Heart right ventricle (tissue), 16 donors: ENCODE measurements around the gene FRAT1. TPM values are rescaled to one million over a fixed set of nuclear protein-coding genes. Genes with fewer than 3 reads are reported as not detected.
A peak's percentile ranks its signal among the peaks of the same experiment; 100 is the strongest.

Experiments
- ATAC-seq, 8 donors: fragments of 200-7000 bp; cut with Tn5 transposase; one replicate each; pipeline ENCODE4 v1.9.1; 2020; ENCODE audit warnings: mild to moderate bottlenecking in 8 of 8, moderate library complexity in 8 of 8, moderate number of reproducible peaks in 1 of 8
- DNase-seq, 2 donors: peaks; one replicate each; pipeline ENCODE4 v3.0.0-alpha.2; 2020
- H3K27ac ChIP-seq, 10 donors: fragments of 200-600 bp; sonication (generic) in 2 of 10; one replicate each; pipeline versions ENCODE4 v1.5.0 to v1.8.0; 2020 to 2022; ENCODE audit warnings: mild to moderate bottlenecking in 3 of 10
- H3K27me3 ChIP-seq, 7 donors: fragments of 200-600 bp; one replicate each; pipeline ENCODE4 v1.8.0; 2021 to 2022; ENCODE audit warnings: mild to moderate bottlenecking in 2 of 7
- H3K36me3 ChIP-seq, 9 donors: fragments of 200-600 bp; sonication (generic) in 1 of 9; one replicate each; pipeline versions ENCODE4 v1.5.0 to v1.8.0; 2020 to 2022; ENCODE audit warnings: mild to moderate bottlenecking in 2 of 9
- H3K4me1 ChIP-seq, 9 donors: fragments of 200-600 bp; sonication (generic) in 1 of 9; one replicate each; pipeline versions ENCODE4 v1.5.0 to v1.8.0; 2020 to 2022; ENCODE audit warnings: mild to moderate bottlenecking in 4 of 9
- H3K4me3 ChIP-seq, 10 donors: fragments of 200-600 bp; sonication (generic) in 2 of 10; one replicate each; pipeline versions ENCODE4 v1.5.0 to v1.8.0; 2020 to 2022; ENCODE audit warnings: mild to moderate bottlenecking in 7 of 10, moderate library complexity in 2 of 10
- H3K9me3 ChIP-seq, 11 donors: fragments of 200-600 bp in 10 of 11; sonication (generic) in 2 of 11; one replicate each; pipeline versions ENCODE4 v1.5.0 to v1.8.0; 2013 to 2022; ENCODE audit warnings: mild to moderate bottlenecking in 2 of 11, control low read depth in 1 of 11, moderate library complexity in 1 of 11
- WGBS, 2 donors: extraction: QIAGEN DNeasy Blood & Tissue Kit; methylation state at CpG; one replicate each; pipeline ENCODE4 v1.1.7; 2013; ENCODE audit warnings: inconsistent platforms in 1 of 2; 5-methylcytosine and 5-hydroxymethylcytosine counted together
- intact Hi-C, 10 donors: fragments of 100-400 bp; cut with DNase I; formaldehyde crosslinking; loops; one replicate each; pipeline versions ENCODE4 v1.11.1 to v1.14.2; 2022
- long read RNA-seq, 3 donors: library from polyadenylated mRNA; unstranded; transcript quantifications; one replicate each; pipeline ENCODE4 v2.0.0, GENCODE V29; 2020 to 2021
- polyA plus RNA-seq, 2 donors: library from polyadenylated mRNA; stranded (reverse); fragments of 200-250 nt; gene quantifications; one replicate each; pipeline ENCODE4 v1.2.3, GENCODE V29; 2013
- total RNA-seq, 10 donors: library from RNA; stranded (reverse); fragmentation: NEBNext Ultra II Directional in 3 of 10; extraction: Animal tissue kit (Norgen Biotek cat#: 25700) in 3 of 10; gene quantifications; one replicate each; pipeline versions ENCODE4 v1.2.1 to v1.2.4, GENCODE V29; 2021 to 2023
- TF ChIP-seq, protein P1 (sequence below), 9 donors: fragments of 200-600 bp; sonication (generic) in 2 of 9; IDR thresholded peaks; one replicate each; pipeline versions ENCODE4 v1.5.0 to v1.8.0; 2021 to 2022; ENCODE audit warnings: antibody characterized with exemption in 9 of 9, mild to moderate bottlenecking in 5 of 9, moderate library complexity in 1 of 9
- donor health status: Arrhythmogenic right ventricular cardiomyopathy.
- donor health status: ischemic (EF 13 %, LVEDD 7.1; RV severe dilation, severe dysfunction).
- donor health status: healthy with polysubstance abuse.
- donor health status: DM: no; HTN: yes; CAD: no.
- donor health status: DM: no; HTN: no; CAD: no.
- donor health status: ischemic (EF 25% LVEDD 6.9; RV normal size, moderate dysfunction).
- donor health status: ischemic (EF 25% LVEDD 5.7; RV mildly dilated, moderate dysfunction).
- donor health status: healthy.
- donor health status: DM: yes; HTN: yes; CAD: no.
- donor health status: Ischemic cardiomyopathy.
- donor health status: ischemic (EF 35%, LVEDD 5.7; RV mildly dilated, moderate dysfunction).
- donor health status: nonischemic (EF 11% LVEDD 7.7; RV severe dilation, severe dysfunction).
- donor health status: DM: yes; HTN: yes; CAD: no.
- donor health status: PGD.
- donor health status: ischemic (EF 29% LVEDD 5.4; RV normal size, mild dysfunction).
- donor health status: nonischemic (EF 23%, LVEDD 6.1; RV moderate dilation, normal function).

The FRAT1 gene, protein sequence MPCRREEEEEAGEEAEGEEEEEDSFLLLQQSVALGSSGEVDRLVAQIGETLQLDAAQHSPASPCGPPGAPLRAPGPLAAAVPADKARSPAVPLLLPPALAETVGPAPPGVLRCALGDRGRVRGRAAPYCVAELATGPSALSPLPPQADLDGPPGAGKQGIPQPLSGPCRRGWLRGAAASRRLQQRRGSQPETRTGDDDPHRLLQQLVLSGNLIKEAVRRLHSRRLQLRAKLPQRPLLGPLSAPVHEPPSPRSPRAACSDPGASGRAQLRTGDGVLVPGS
- total RNA-seq (1 to 10 TPM; 2.3 to 6.6 (median 3.1) TPM), polyA plus RNA-seq (1 to 10 TPM; 1.3 to 1.5 TPM)
- long read RNA-seq, donor 1, transcript FRAT1-201 (1 exons, 2,649 nt): major isoform, 30 of 30 reads
- long read RNA-seq, donor 1, partial matches to known transcripts: 0 of 30 reads
- long read RNA-seq, donor 1, other reads (novel, unspliced or antisense): 0 of 30 reads
- long read RNA-seq, donor 2, transcript FRAT1-201 (1 exons, 2,649 nt): major isoform, 19 of 19 reads
- long read RNA-seq, donor 2, partial matches to known transcripts: 0 of 19 reads
- long read RNA-seq, donor 2, other reads (novel, unspliced or antisense): 0 of 19 reads
- long read RNA-seq, donor 3: 0 reads

DNA sequence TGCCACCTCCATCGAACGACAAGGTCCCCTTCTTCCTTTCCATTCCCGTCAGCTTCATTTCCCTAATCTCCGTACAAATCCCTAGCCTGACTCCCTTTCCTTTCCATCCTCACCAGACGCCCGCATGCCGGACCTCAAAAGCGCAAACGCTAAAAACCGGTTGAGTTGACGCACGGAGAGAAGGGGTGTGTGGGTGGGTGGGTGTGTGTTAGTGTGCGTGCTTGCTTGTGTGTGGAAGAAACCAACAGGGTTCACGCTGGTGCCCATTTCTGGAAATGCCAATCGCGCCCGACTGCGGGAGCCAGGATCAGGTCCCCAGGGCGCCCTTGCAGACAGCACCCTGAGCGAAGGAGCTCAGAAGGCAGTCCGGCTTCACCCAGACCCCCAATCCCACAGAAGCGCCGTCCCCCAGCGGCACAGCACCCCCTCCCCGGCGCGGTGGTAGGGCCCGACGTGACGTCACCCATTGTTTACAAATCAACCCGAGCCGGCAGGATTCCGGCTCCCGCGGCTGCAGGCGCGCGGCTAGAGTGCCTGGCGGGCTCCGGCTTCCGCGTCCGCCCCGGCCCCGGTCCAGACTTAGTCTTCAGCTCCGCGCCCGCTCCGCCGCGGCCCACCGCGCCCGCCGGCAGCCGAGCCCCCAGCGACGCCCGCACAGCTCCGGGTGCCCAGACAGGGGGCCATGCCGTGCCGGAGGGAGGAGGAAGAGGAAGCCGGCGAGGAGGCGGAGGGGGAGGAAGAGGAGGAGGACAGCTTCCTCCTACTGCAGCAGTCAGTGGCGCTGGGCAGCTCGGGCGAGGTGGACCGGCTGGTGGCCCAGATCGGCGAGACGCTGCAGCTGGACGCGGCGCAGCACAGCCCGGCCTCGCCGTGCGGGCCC lies at the start of gene FRAT1:
TSS of gene FRAT1 (plus strand) at position 500 of the 880 bp plus-strand sequence. CDS start at position 683, 183 bp downstream.
- peak within 1 kb of the TSS; percentile 51 to 97 (median 84) for H3K4me3 ChIP-seq
- H3K4me1 ChIP-seq: peaks cover 6 to 53% (median 24%) of the 10 kb centered on the region in 9 donors
- no peaks in the 10 kb centered on the region for H3K36me3 ChIP-seq
- 0 to 1% methylated on average over 70 to 79 of the region's 79 CpGs for WGBS, 2 donors
- peak within 1 kb of the TSS; percentile 96 to 100 (median 98) for H3K27ac ChIP-seq
- intact Hi-C loops: loop anchor here in 1 of 10 donors (1.0 kb wide), 1 partner anchor 14 kb away; no protein-coding TSS in a partner anchor
- H3K27me3 ChIP-seq: no peaks in the 10 kb centered on the region
- H3K9me3 ChIP-seq: no peaks in the 10 kb centered on the region
- TF ChIP-seq, protein P1, sequence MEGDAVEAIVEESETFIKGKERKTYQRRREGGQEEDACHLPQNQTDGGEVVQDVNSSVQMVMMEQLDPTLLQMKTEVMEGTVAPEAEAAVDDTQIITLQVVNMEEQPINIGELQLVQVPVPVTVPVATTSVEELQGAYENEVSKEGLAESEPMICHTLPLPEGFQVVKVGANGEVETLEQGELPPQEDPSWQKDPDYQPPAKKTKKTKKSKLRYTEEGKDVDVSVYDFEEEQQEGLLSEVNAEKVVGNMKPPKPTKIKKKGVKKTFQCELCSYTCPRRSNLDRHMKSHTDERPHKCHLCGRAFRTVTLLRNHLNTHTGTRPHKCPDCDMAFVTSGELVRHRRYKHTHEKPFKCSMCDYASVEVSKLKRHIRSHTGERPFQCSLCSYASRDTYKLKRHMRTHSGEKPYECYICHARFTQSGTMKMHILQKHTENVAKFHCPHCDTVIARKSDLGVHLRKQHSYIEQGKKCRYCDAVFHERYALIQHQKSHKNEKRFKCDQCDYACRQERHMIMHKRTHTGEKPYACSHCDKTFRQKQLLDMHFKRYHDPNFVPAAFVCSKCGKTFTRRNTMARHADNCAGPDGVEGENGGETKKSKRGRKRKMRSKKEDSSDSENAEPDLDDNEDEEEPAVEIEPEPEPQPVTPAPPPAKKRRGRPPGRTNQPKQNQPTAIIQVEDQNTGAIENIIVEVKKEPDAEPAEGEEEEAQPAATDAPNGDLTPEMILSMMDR (IDR thresholded peaks at IDR 0.05): no peak
- ATAC-seq (peak; percentile 88 to 96 (median 92)), DNase-seq (peak; percentile 92 to 93)

DNA sequence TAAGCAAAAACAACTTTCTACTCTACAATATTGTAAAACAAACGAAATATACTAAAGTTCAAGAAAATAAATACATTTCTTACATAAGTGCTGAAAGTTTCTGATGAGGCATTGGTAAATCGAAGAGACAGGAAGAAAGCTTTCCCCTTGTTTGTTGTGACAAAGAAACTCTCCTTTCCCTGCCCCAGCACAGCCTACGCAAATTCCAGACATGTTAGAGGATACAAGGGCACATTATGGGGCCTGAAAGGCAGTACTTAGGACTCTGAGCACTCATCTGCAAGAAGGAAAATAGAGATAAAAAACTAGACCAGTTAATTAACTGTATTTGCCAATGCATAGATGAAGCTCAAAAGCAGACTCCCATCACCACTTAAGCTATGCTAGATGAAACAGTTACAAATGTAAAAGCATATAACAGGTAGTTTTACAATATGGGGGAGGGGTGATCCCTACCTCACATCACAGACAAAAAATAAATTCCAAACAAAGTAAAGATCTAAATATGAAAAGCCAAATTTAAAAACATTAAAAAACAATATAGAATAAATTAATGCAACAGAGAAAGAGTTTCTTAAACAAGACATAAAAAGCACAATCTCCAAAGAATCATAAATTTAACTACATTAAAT lies 48.4 kb upstream of the FRAT1 start:
- peaks cover 0 to 9% (median 0%) of the 10 kb centered on the region in 9 donors for H3K4me1 ChIP-seq
- WGBS, 2 donors: 68 to 79% methylated on average over 3 of the region's 3 CpGs
- DNase-seq: no peak
- H3K27ac ChIP-seq: no peak overlapping the region
- no peaks in the 10 kb centered on the region for H3K27me3 ChIP-seq
- H3K36me3 ChIP-seq: peaks cover 0 to 2% (median 0%) of the 10 kb centered on the region in 9 donors
- H3K9me3 ChIP-seq: no peaks in the 10 kb centered on the region
- H3K4me3 ChIP-seq: peak overlapping the region in 1 of 10 donors; percentile 4
- intact Hi-C loops: loop anchor here in 1 of 10 donors (10.0 kb wide), 1 partner anchor 64 kb away; the partner anchor contains the start of gene FRAT2
- no peak for ATAC-seq
- TF ChIP-seq, protein P1 (IDR thresholded peaks at IDR 0.05): no peak

DNA sequence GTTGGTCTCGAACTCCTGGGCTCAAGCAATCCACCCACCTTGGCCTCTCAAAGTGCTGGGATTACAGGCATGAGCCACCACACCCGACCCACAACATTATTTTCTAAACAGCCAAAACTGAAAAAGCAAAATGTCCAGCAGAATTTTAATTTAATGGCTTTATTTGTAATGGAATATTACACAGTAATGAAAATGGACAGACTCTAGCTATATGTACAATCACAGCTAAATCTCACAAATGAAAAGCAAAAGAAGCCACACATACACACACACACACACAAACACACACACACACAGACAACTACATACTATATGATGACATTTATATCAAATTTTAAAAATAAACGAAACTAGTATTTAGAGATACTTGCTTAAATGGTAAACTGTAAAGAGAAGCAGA lies 45.4 kb upstream of the FRAT1 start:
- intact Hi-C loops: loop anchor here in 1 of 10 donors (10.0 kb wide), 1 partner anchor 61 kb away; the partner anchor contains the start of gene FRAT2
- H3K4me3 ChIP-seq: no peak overlapping the region

More for the DNA sequence above, 45.4 kb upstream of the FRAT1 start:
- H3K4me1 ChIP-seq: peaks cover 0 to 15% (median 12%) of the 10 kb centered on the region in 9 donors
- H3K36me3 ChIP-seq: no peaks in the 10 kb centered on the region
- no peaks in the 10 kb centered on the region for H3K27me3 ChIP-seq
- no peak overlapping the region for H3K27ac ChIP-seq
- ATAC-seq (no peak), DNase-seq (no peak)
- 97 to 98% methylated on average over 3 of the region's 3 CpGs for WGBS, 2 donors
- H3K9me3 ChIP-seq: no peaks in the 10 kb centered on the region
- TF ChIP-seq, protein P1 (IDR thresholded peaks at IDR 0.05): no peak
